Liver (tissue), 3 donors: ENCODE data around the gene PTPRD.

Source experiments
- CTCF ChIP-seq: fragments of 150-350 bp; IDR thresholded peaks from 2 replicates; pipeline ENCODE4 v1.5.1; 2017; ENCODE audit warnings: improper control_type of control experiment, low read depth, low read length; ENCODE audit not compliant: missing input control
- JUND ChIP-seq, 2 donors: IDR thresholded peaks; 2 replicates each; pipeline ENCODE4 v1.6.1; 2016; ENCODE audit warnings: antibody characterized with exemption in 2 of 2
- RAD21 ChIP-seq, 2 donors: IDR thresholded peaks; 2 replicates each; pipeline ENCODE4 v1.6.1; 2016; ENCODE audit warnings: antibody characterized with exemption in 2 of 2, mild to moderate bottlenecking in 2 of 2
- TAF1 ChIP-seq: conservative IDR thresholded peaks from 2 replicates; pipeline ENCODE4 v1.6.1; 2016; ENCODE audit warnings: antibody characterized with exemption, mild to moderate bottlenecking
- donor health status: healthy.
- donor health status: healthy.

DNA sequence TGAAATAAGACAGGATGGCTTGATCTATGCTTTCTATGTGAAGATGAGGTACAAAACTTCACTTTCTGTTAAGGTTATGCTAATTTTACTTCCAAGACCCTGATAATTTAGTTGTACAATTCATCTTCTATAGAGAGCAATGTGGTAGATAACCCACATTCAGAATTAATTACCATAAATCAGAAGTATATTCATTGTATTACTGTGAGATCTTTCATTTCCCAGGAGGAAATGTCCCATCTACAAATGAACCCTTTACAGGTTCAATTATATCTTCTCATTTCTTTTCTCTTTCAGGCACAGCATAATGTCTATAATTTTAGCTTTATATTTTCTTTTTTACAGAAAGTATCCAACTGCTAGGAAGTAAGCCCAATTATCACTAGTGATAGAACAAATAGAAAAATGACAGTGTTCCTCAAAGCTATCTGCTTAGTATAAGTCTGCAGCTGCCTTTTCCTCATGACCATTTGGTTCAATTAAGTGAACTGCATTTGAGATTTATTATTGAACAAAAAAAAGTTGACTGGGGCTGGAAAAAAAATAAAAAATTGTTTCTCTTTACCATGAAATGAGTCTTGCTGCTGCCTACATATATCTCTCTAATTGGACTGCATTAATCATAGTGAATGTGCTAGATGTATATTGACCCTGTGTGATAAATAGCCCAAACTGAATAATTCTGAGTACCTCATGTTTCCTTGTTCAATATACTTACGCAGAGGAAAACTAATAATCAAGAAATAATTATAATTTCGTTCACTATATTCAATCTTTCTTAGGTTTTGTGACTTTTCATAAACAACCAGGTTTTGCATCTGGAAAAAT, 1329.4 kb downstream of the PTPRD start:
- TF ChIP-seq JUND (IDR thresholded peaks at IDR 0.05) (no peak), CTCF (no peak), TAF1 (no peak), RAD21 (IDR thresholded peaks at IDR 0.05) (no peak)
